ENCODE data around the gene PSMB10.
"Not testable (repeated sequence)": the region's sequence is repeated elsewhere in the genome, so short reads cannot be mapped to it uniquely, and the experiment has no call there.

Gene PSMB10

GRCh38 chr16:67941469-67942199 lies 5.0 kb upstream of the PSMB10 start:
- no peak for DNase-seq

- DNase-seq, result no peak
Observed at GRCh38 chr16:67940446-67941089, 3.9 kb upstream of the PSMB10 start.

- peak; percentile 31 to 34 for DNase-seq
Observed at GRCh38 chr16:67939507-67940445, 3.1 kb upstream of the PSMB10 start.

GRCh38 chr16:67937713-67938112 lies 1.1 kb upstream of the PSMB10 start:
- DNase-seq, result not testable (repeated sequence)

GRCh38 chr16:67936880-67937605 lies 393 bp upstream of the PSMB10 start:
- peak in 1 of 2 donors; percentile 66 for DNase-seq

- peak; percentile 88 to 89 for DNase-seq
Observed at GRCh38 chr16:67935402-67936123, 1.1 kb downstream of the PSMB10 start.

- no peak for DNase-seq
Observed at GRCh38 chr16:67935101-67935401, 1.6 kb downstream of the PSMB10 start.

GRCh38 chr16:67934306-67935100 lies 2.1 kb downstream of the PSMB10 start:
- no peak for DNase-seq

GRCh38 chr16:67933805-67934204 lies 2.8 kb downstream of the PSMB10 start:
- DNase-seq, result no peak

GRCh38 chr16:67932462-67932840 lies 4.2 kb downstream of the PSMB10 start:
- DNase-seq, result no peak

GRCh38 chr16:67931712-67932461 lies 4.8 kb downstream of the PSMB10 start, which contains the start of gene CTRL:
CTRL (minus strand) TSS chr16:67931862; CDS start chr16:67931852, 10 bp downstream.
- DNase-seq, result no peak

- DNase-seq, result no peak
Observed at GRCh38 chr16:67930678-67931211, 5.9 kb downstream of the PSMB10 start.

GRCh38 chr16:67930191-67930590 lies 6.5 kb downstream of the PSMB10 start:
- DNase-seq, result no peak

GRCh38 chr16:67928561-67929364 lies 7.9 kb downstream of the PSMB10 start:
- peak; percentile 72 to 75 for DNase-seq

GRCh38 chr16:67928147-67928546 lies 8.5 kb downstream of the PSMB10 start:
- no peak for DNase-seq

GRCh38 chr16:67927131-67927941 lies 9.3 kb downstream of the PSMB10 start:
- no peak for DNase-seq

- DNase-seq, result no peak
Observed at GRCh38 chr16:67926181-67926750, 10.4 kb downstream of the PSMB10 start.
